NOMO-1 (cell line): ENCODE measurements around the gene LRRC10B.

ENCODE experiments used
- DNase-seq, 2 experiments: peaks; one replicate each; lab custom pipeline; 2025; ENCODE audit not compliant: unreplicated experiment in 2 of 2; lab: John Stamatoyannopoulos, UW

Gene LRRC10B

GRCh38 chr11:61543606-61544306 lies 35.2 kb downstream of the LRRC10B start:
- DNase-seq = no peak

DNA sequence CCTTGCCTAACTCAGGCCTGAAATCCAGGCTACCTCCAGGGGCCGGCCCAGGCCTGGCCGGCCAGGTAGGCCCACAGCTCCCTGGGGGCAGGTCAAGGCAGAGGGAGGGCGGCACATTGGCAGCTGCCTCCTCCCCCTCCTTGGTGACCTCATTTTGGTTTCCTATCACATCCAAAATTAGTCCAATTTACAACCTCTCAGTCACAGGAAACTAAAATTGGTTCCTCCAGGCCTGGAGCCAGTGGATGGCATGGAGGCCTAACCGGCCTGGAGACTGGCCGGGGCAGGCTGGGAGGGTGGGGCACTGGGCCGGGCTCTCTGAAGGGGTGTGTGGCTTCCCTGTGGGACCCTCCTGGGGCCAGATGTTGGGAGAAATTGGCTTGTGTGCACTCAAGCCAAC lies 35.9 kb downstream of the LRRC10B start:
- no peak for DNase-seq

DNA sequence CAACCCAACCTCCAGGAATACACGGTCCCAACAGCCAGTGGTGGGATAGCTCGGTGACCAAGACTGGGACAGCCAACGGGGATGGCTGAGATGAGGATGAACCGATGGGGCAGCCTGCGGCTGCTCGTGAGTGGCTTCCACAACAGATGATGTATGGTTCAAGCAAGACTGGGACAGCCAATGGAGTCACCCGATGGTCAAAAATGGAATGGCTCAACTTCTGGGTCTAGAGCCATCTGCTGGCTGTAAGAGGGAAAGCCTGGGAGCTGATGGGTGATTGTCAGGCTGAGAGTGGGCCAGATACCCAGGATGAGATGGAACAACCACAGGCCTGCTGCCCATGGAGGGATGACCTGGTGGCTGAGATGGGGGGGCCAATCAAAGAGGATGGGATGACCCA lies 36.8 kb downstream of the LRRC10B start:
- no peak for DNase-seq

DNA sequence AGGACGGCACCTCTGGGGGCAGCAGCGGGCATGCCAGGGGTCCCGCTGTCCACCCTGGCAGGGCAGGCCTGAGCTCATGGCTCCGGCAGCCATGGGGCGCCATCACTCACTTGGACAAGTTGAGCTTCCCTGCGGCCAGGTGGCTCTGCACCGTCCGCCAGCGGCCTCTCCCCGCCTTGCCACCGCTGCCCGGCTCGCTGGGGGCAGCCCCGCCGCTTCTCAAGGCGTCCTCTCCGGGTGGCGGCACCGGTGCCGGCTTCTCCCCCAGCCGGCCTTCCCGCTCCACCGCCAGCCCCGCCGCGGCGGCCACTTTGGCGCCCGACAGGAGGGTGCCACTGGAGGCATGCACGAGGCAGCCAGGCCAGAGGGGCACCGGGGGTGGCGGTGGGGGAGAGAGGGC lies 37.4 kb downstream of the LRRC10B start:
- no peak for DNase-seq

DNA sequence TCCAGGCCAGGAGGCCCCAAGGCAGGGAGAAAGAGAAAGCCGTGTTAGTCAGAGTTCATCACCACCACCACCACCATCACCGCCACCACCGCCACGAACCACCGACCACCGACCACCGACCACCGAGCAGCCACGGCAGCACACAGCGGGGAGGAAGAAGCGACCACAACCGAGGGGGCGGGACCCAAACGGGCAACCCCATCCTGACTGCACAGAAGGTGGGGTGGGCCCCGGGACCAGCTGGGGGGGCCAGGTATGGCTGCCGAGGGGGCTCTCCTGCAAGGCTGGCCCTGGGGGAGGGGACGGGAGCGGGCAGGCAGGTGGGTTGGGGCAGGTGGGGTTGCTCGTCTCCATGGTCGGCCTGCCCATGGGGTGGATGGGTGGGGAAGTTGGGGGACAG lies 38.1 kb downstream of the LRRC10B start:
- no peak for DNase-seq

- no peak for DNase-seq
Observed at GRCh38 chr11:61547246-61547645, 38.7 kb downstream of the LRRC10B start.

GRCh38 chr11:61549177-61549576 lies 40.6 kb downstream of the LRRC10B start:
- DNase-seq = no peak

- no peak for DNase-seq
Observed at GRCh38 chr11:61549662-61550568, 41.4 kb downstream of the LRRC10B start.

GRCh38 chr11:61550665-61551227 lies 42.2 kb downstream of the LRRC10B start:
- DNase-seq = no peak

DNA sequence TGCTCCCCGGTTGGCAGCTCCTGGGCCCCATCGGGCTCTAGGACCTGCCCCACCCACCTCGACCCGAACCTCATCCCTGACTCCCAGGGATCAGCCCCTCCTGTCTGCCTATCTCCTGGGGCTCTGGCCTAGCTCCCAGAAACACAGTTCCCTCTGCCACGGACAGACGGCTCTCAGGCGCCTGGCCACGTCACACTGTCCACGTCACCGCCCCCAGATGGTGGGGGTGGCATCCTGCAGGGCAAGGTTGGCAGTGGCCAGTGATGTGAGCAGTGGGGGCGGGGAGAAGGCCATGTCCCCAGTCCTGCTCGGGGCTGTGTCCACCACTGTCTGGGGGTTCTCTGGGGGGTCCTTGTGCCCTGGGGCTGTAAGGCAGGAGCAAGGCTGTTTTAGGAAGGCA lies 43.1 kb downstream of the LRRC10B start:
- no peak for DNase-seq

DNA sequence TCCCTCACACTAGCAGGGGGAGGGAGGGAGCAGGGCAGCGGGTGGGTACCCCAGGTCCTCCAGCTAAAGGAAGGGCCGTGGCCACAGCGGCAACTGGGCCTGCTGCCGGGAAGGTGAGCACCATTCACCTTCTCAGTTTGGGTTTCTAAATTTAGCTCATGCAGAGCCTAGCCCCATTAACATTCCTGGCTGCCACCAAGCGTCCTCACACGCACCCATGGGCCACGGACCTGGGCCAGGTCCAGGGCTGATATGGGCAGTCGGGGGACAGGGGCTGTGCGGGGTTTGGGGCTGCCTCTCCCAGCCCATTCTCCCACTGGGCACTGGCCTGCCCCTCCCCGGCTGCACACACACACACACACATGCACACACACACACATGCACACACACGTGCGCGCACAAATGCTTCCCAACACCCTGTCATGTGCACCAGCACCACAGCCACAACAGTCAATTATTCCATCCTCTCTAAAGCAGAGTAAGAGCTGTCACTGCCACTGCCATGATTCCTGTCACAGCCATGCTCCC lies 43.6 kb downstream of the LRRC10B start:
- DNase-seq = no peak

- no peak for DNase-seq
Observed at GRCh38 chr11:61553373-61554171, 45.0 kb downstream of the LRRC10B start.

GRCh38 chr11:61554172-61554988 lies 45.8 kb downstream of the LRRC10B start:
- no peak for DNase-seq

- DNase-seq = no peak
Observed at GRCh38 chr11:61555051-61555969, 46.8 kb downstream of the LRRC10B start.

DNA sequence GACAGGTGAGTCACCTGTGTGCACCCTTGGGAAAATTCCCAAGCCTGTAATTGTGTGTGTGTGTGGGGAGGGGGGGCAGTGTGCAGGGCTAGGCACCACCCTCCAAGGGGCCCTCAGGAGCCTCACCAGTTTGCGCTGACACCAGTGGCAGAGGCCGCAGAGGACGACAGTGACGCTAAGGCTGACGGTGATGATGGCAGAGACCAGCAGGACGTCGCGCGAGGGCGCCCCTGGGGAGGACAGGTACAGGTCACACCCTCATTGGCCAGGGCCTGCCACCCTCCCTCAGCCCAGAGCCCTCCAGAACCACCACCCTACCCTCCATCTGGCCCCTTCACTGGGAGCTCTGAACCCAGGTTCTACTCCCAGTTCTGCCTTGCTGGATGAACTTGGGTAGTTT lies 47.4 kb downstream of the LRRC10B start:
- no peak for DNase-seq

DNA sequence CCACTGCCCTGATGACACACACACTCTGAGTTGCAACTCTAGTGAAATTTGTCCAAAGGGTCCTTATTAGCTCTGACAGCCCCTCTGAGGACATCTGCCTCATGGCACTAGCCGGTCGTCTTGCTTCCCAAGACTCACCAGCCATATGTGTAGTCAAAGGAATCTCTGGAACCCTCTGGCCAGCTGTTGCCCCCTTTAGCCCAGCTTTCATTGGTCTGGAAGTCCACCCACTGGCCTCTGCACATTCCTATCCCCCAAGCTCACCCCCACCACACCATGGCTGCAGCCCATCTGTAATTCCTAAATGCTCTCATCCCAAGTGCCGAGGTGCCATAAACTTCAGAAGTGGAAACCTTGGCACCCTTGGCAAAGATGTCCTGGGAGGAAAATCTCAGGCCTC lies 48.1 kb downstream of the LRRC10B start:
- DNase-seq = no peak
